ENCODE results near the gene GRM7.

GRM7 gene

GRCh38 chr3:7272203-7272602 lies 411.3 kb downstream of the GRM7 start:
- Histone ChIP-seq H3K9ac (ENCODE audit: low read depth, low read length) (no peak overlapping the region), H3K9me3 (replicated peaks; ENCODE audit: low read length) (no peaks in the 10 kb centered on the region), H3K4me2 (ENCODE audit: low read length) (no peak overlapping the region), H3K27me3 (ENCODE audit: control insufficient read depth, insufficient read depth, low read length) (no peaks in the 10 kb centered on the region), H3K36me3 (ENCODE audit: insufficient read depth, low read length) (no peaks in the 10 kb centered on the region), H3K4me3 (ENCODE audit: low read length) (no peak overlapping the region), H3K4me1 (ENCODE audit: control insufficient read depth, insufficient read depth, low read length) (no peaks in the 10 kb centered on the region)

DNA sequence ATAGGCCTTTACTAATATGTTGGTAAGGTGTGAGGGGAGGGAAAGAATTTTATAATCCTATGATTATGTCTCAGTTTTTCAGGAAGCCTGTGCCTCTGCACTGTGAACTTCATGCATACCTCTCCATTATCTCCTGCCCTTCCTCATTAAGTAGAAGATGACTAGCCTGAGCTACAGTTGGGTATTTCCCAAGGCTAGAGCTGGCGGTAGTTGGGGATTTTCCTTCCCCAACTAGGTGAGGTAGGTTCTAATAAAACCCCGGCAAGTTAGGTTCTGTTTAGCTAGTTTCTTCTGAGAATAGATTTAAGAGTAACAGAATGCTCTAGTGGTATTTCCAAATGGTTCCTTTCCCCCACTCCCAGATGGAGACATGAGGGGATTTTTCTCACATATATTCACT lies 414.5 kb downstream of the GRM7 start:
- H3K9me3 ChIP-seq (replicated peaks; ENCODE audit: low read length) = no peaks in the 10 kb centered on the region
- no peaks in the 10 kb centered on the region for H3K36me3 ChIP-seq (ENCODE audit: insufficient read depth, low read length)
- no peak overlapping the region for H3K9ac ChIP-seq (ENCODE audit: low read depth, low read length)
- H3K27me3 ChIP-seq (ENCODE audit: control insufficient read depth, insufficient read depth, low read length) = no peaks in the 10 kb centered on the region
- no peak overlapping the region for H3K4me2 ChIP-seq (ENCODE audit: low read length)
- H3K4me1 ChIP-seq (ENCODE audit: control insufficient read depth, insufficient read depth, low read length) = no peaks in the 10 kb centered on the region
- H3K4me3 ChIP-seq (ENCODE audit: low read length) = no peak overlapping the region

DNA sequence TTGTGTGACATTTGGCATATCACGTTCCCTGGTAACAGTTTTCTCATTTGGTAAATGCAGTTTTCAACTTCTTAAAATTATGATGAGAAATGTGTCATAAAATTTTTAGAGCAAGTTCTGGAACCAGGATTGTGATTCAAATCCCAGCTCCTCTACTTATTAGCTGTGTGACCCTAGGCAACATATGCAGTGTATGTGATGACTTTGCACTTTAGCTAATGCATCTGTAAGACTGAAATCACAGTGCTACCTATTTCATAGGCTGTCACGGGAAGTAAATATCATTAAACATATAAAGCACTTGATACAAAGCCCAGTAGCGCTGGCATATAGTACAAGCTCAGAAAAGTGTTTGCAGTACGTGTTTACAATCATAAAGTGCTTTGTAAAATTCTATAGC lies 419.4 kb downstream of the GRM7 start:
- H3K4me2 ChIP-seq (ENCODE audit: low read length) = no peak overlapping the region
- no peak overlapping the region for H3K4me3 ChIP-seq (ENCODE audit: low read length)
- no peaks in the 10 kb centered on the region for H3K36me3 ChIP-seq (ENCODE audit: insufficient read depth, low read length)
- no peaks in the 10 kb centered on the region for H3K4me1 ChIP-seq (ENCODE audit: control insufficient read depth, insufficient read depth, low read length)
- H3K9me3 ChIP-seq (replicated peaks; ENCODE audit: low read length) = no peaks in the 10 kb centered on the region
- no peaks in the 10 kb centered on the region for H3K27me3 ChIP-seq (ENCODE audit: control insufficient read depth, insufficient read depth, low read length)
- no peak overlapping the region for H3K9ac ChIP-seq (ENCODE audit: low read depth, low read length)

- no peaks in the 10 kb centered on the region for H3K27me3 ChIP-seq (ENCODE audit: control insufficient read depth, insufficient read depth, low read length)
- no peaks in the 10 kb centered on the region for H3K4me1 ChIP-seq (ENCODE audit: control insufficient read depth, insufficient read depth, low read length)
- H3K4me3 ChIP-seq (ENCODE audit: low read length) = no peak overlapping the region
- peaks cover 4% of the 10 kb centered on the region for H3K9me3 ChIP-seq (replicated peaks; ENCODE audit: low read length)
- H3K4me2 ChIP-seq (ENCODE audit: low read length) = no peak overlapping the region
- H3K36me3 ChIP-seq (ENCODE audit: insufficient read depth, low read length) = no peaks in the 10 kb centered on the region
- H3K9ac ChIP-seq (ENCODE audit: low read depth, low read length) = no peak overlapping the region
Observed at GRCh38 chr3:7282988-7283387, 422.1 kb downstream of the GRM7 start.

- Histone ChIP-seq H3K36me3 (ENCODE audit: insufficient read depth, low read length) (no peaks in the 10 kb centered on the region), H3K4me2 (ENCODE audit: low read length) (no peak overlapping the region)
Observed at GRCh38 chr3:7285505-7285904, 424.6 kb downstream of the GRM7 start.

GRCh38 chr3:7288133-7288532 lies 427.2 kb downstream of the GRM7 start:
- Histone ChIP-seq H3K4me3 (ENCODE audit: low read length) (no peak overlapping the region), H3K4me1 (ENCODE audit: control insufficient read depth, insufficient read depth, low read length) (no peaks in the 10 kb centered on the region)

More at GRCh38 chr3:7285505-7285904, 424.6 kb downstream of the GRM7 start:
- Histone ChIP-seq H3K4me1 (ENCODE audit: control insufficient read depth, insufficient read depth, low read length) (no peaks in the 10 kb centered on the region), H3K9me3 (replicated peaks; ENCODE audit: low read length) (peaks cover 4% of the 10 kb centered on the region), H3K9ac (ENCODE audit: low read depth, low read length) (no peak overlapping the region), H3K4me3 (ENCODE audit: low read length) (no peak overlapping the region), H3K27me3 (ENCODE audit: control insufficient read depth, insufficient read depth, low read length) (no peaks in the 10 kb centered on the region)

GRCh38 chr3:7289121-7289520 lies 428.2 kb downstream of the GRM7 start:
- Histone ChIP-seq H3K9me3 (replicated peaks; ENCODE audit: low read length) (peaks cover 7% of the 10 kb centered on the region), H3K4me1 (ENCODE audit: control insufficient read depth, insufficient read depth, low read length) (no peaks in the 10 kb centered on the region), H3K9ac (ENCODE audit: low read depth, low read length) (no peak overlapping the region), H3K36me3 (ENCODE audit: insufficient read depth, low read length) (no peaks in the 10 kb centered on the region), H3K27me3 (ENCODE audit: control insufficient read depth, insufficient read depth, low read length) (no peaks in the 10 kb centered on the region), H3K4me3 (ENCODE audit: low read length) (no peak overlapping the region), H3K4me2 (ENCODE audit: low read length) (no peak overlapping the region)

More at GRCh38 chr3:7288133-7288532, 427.2 kb downstream of the GRM7 start:
- Histone ChIP-seq H3K27me3 (ENCODE audit: control insufficient read depth, insufficient read depth, low read length) (no peaks in the 10 kb centered on the region), H3K9me3 (replicated peaks; ENCODE audit: low read length) (peaks cover 7% of the 10 kb centered on the region), H3K36me3 (ENCODE audit: insufficient read depth, low read length) (no peaks in the 10 kb centered on the region), H3K9ac (ENCODE audit: low read depth, low read length) (no peak overlapping the region), H3K4me2 (ENCODE audit: low read length) (no peak overlapping the region)

- Histone ChIP-seq H3K9me3 (replicated peaks; ENCODE audit: low read length) (peaks cover 7% of the 10 kb centered on the region), H3K27me3 (ENCODE audit: control insufficient read depth, insufficient read depth, low read length) (no peaks in the 10 kb centered on the region), H3K36me3 (ENCODE audit: insufficient read depth, low read length) (no peaks in the 10 kb centered on the region), H3K4me1 (ENCODE audit: control insufficient read depth, insufficient read depth, low read length) (no peaks in the 10 kb centered on the region), H3K4me2 (ENCODE audit: low read length) (no peak overlapping the region), H3K4me3 (ENCODE audit: low read length) (no peak overlapping the region), H3K9ac (ENCODE audit: low read depth, low read length) (no peak overlapping the region)
Observed at GRCh38 chr3:7290077-7290825, 429.3 kb downstream of the GRM7 start.

GRCh38 chr3:7292362-7292761 lies 431.4 kb downstream of the GRM7 start:
- H3K36me3 ChIP-seq (ENCODE audit: insufficient read depth, low read length) = no peaks in the 10 kb centered on the region
- H3K4me3 ChIP-seq (ENCODE audit: low read length) = no peak overlapping the region
- no peak overlapping the region for H3K9ac ChIP-seq (ENCODE audit: low read depth, low read length)
- no peaks in the 10 kb centered on the region for H3K4me1 ChIP-seq (ENCODE audit: control insufficient read depth, insufficient read depth, low read length)
- no peaks in the 10 kb centered on the region for H3K27me3 ChIP-seq (ENCODE audit: control insufficient read depth, insufficient read depth, low read length)
- H3K9me3 ChIP-seq (replicated peaks; ENCODE audit: low read length) = peaks cover 6% of the 10 kb centered on the region
- no peak overlapping the region for H3K4me2 ChIP-seq (ENCODE audit: low read length)

GRCh38 chr3:7293286-7293685 lies 432.4 kb downstream of the GRM7 start:
- H3K4me2 ChIP-seq (ENCODE audit: low read length) = no peak overlapping the region
- no peaks in the 10 kb centered on the region for H3K36me3 ChIP-seq (ENCODE audit: insufficient read depth, low read length)
- H3K4me3 ChIP-seq (ENCODE audit: low read length) = no peak overlapping the region
- no peaks in the 10 kb centered on the region for H3K27me3 ChIP-seq (ENCODE audit: control insufficient read depth, insufficient read depth, low read length)
- H3K4me1 ChIP-seq (ENCODE audit: control insufficient read depth, insufficient read depth, low read length) = no peaks in the 10 kb centered on the region
- H3K9ac ChIP-seq (ENCODE audit: low read depth, low read length) = no peak overlapping the region
- H3K9me3 ChIP-seq (replicated peaks; ENCODE audit: low read length) = peaks cover 5% of the 10 kb centered on the region

- Histone ChIP-seq H3K4me1 (ENCODE audit: control insufficient read depth, insufficient read depth, low read length) (no peaks in the 10 kb centered on the region), H3K4me3 (ENCODE audit: low read length) (no peak overlapping the region), H3K4me2 (ENCODE audit: low read length) (no peak overlapping the region), H3K36me3 (ENCODE audit: insufficient read depth, low read length) (no peaks in the 10 kb centered on the region), H3K27me3 (ENCODE audit: control insufficient read depth, insufficient read depth, low read length) (no peaks in the 10 kb centered on the region), H3K9me3 (replicated peaks; ENCODE audit: low read length) (no peaks in the 10 kb centered on the region), H3K9ac (ENCODE audit: low read depth, low read length) (no peak overlapping the region)
Observed at GRCh38 chr3:7305561-7305960, 444.6 kb downstream of the GRM7 start.

- Histone ChIP-seq H3K4me1 (ENCODE audit: control insufficient read depth, insufficient read depth, low read length) (no peaks in the 10 kb centered on the region), H3K9me3 (replicated peaks; ENCODE audit: low read length) (no peaks in the 10 kb centered on the region), H3K9ac (ENCODE audit: low read depth, low read length) (no peak overlapping the region), H3K36me3 (ENCODE audit: insufficient read depth, low read length) (no peaks in the 10 kb centered on the region), H3K4me3 (ENCODE audit: low read length) (no peak overlapping the region), H3K4me2 (ENCODE audit: low read length) (no peak overlapping the region), H3K27me3 (ENCODE audit: control insufficient read depth, insufficient read depth, low read length) (no peaks in the 10 kb centered on the region)
Observed at GRCh38 chr3:7306901-7307300, 446.0 kb downstream of the GRM7 start.
